Adrenal gland (tissue), 5 donors: ENCODE measurements around the gene DCN.

Source experiments
- CTCF ChIP-seq, 6 experiments: fragments of 450-650 bp in 4 of 6; fragments of 200-600 bp in 2 of 6; sonication (generic) in 1 of 6; IDR thresholded peaks; 1 replicate in 5 of 6; 2 replicates in 1 of 6; pipeline versions ENCODE4 v1.5.1 to v1.8.0; 2016 to 2021; ENCODE audit warnings: antibody characterized with exemption in 6 of 6, mild to moderate bottlenecking in 2 of 6, moderate library complexity in 1 of 6
- POLR2A ChIP-seq, 2 donors: fragments of 450-650 bp; IDR thresholded peaks; one replicate each; pipeline ENCODE4 v1.6.1; 2017; ENCODE audit warnings: antibody characterized with exemption in 2 of 2, mild to moderate bottlenecking in 2 of 2, moderate library complexity in 1 of 2
- donor health status: DM: no; HTN: no; CAD: no.

DNA sequence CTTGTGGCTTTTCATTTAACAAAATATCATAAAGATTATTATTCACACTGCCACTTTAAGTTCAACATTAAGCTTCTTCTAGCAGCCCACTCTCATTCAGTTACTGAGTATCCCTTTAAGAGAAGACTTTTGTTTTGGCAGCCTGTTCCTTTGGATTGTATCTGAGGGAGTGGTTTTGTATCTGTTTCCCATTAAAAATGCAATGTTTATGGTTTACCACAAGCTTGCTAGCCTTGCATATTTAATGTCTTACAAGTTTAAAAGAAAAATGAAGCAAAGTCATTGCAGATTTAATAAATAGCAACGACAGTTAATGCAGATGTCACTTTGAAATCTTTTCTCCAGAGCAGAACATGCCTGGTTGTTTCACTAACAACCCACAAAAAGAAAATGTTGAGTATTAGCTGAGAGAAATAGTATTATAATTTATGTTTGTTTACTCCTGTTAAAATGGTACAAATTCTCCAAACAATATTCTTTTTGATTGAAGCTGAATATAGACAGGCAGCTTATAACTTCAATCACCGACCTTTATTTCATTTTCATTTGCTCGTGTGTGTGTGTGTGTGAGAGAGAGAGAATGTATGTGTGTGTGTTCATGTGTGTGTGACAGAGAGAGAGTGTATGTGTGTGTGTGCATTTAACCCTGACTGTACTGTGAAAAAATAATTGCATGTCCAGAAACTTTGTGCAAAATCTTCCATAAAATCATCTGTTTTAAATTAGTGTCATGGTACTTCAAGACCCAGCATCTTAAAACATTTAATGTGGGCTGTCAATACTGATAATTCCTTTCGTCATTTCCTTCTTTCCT lies 1.8 kb downstream of the DCN start:
- TF ChIP-seq CTCF (IDR thresholded peaks at IDR 0.05) (no peak), POLR2A (IDR thresholded peaks at IDR 0.05) (no peak)
